ENCODE data around the gene CETN3. TPM values are rescaled to one million over a fixed set of nuclear protein-coding genes. Genes with fewer than 3 reads are reported as not detected.

Gene CETN3
- polyA plus RNA-seq, 1 donor = 79.0 TPM

Other genes with a start within 250 kb of the CETN3 start
- gene MBLAC2, start 65.0 kb upstream of the CETN3 start, polyA plus RNA-seq (ENCODE audit: insufficient read length) = 11.1 TPM
- gene POLR3G, start 65.1 kb upstream of the CETN3 start, polyA plus RNA-seq (ENCODE audit: insufficient read length) = 4.9 TPM
- 34.3 TPM for gene LYSMD3, start 119.8 kb upstream of the CETN3 start, polyA plus RNA-seq (ENCODE audit: insufficient read length)
- gene ADGRV1, start 149.0 kb upstream of the CETN3 start, polyA plus RNA-seq (ENCODE audit: insufficient read length) = 12.5 TPM

Data from left kidney (tissue), 1 donor.